G401 (cell line): ENCODE measurements around the gene HS2ST1. TPM values are rescaled to one million over a fixed set of nuclear protein-coding genes. Genes with fewer than 3 reads are reported as not detected.

Experiments
- DNase-seq: peaks from one replicate; pipeline ENCODE4 v3.0.0-alpha.2; 2015; ENCODE audit warnings: low spot score
- in situ Hi-C: cut with HindIII; loops from 2 replicates; pipeline ENCODE4 v1.10.0; 2016; ENCODE audit warnings: low sequenced_read_pairs, mixed read lengths
- total RNA-seq: library from RNA; depleted of rRNA; stranded (reverse); fragments of >200 nt; shearing (Covaris generic); gene quantifications from 2 replicates; pipeline ENCODE4 v1.2.3, GENCODE V29; 2014

Gene HS2ST1
- total RNA-seq, 1 experiment from 2014 or later: 29.9 TPM

GRCh38 chr1:87121711-87122163 lies 207.3 kb downstream of the HS2ST1 start:
- in situ Hi-C loops: no loop called here
- no peak for DNase-seq

GRCh38 chr1:87122243-87122642 lies 207.8 kb downstream of the HS2ST1 start:
- no peak for DNase-seq
- in situ Hi-C loops: no loop called here

GRCh38 chr1:87123610-87124009 lies 209.2 kb downstream of the HS2ST1 start:
- in situ Hi-C loops: no loop called here

DNA sequence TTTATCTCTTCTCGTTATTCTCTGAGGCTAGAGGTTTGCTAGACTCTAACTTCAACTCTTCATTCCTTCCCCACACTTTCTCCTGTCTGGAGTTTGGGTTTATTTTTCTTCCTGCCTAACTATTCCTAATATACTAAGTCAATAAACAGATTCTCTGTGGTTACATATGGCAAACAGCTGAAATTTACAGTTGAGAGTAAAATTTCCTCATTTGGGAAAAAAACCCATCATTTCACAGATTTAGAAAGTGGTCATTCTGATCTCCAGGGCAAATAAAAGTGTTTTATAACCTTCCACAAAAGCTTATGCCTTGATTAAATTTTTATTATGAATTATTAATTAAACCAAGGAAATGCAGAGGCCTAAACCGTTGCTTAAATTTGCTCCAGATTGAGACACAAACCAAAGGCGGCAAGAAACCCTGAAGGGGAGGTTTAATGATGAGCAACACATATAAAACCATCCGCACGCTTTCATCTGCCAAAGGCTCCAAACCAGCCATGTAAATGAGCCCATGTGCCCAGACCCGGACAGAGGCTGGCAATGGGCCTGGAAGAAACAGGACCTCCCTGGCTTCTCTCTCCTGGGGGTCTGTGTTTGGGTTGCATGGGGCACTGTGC lies 212.6 kb downstream of the HS2ST1 start:
- DNase-seq: no peak
- in situ Hi-C loops: no loop called here

More at GRCh38 chr1:87123610-87124009, 209.2 kb downstream of the HS2ST1 start:
- no peak for DNase-seq

DNA sequence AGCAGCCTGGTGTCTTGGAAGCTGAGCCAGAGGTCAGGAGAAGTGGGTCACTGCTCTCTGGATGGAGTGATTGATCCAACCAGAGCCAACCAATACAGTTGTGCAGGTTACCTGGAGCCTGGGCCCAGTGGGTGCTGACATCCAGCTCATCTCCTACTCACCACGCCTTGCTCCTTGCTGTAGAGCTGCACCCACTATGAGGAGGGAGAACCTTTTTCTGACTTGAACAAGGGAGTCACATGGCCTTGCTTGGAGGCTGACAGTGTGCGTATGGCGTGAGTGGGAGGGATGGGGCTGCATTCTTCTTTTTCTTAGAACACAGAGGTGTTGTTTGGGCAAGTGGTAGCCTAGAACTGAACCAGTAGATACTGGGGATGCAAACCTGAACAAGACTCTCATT lies 213.1 kb downstream of the HS2ST1 start:
- in situ Hi-C loops: no loop called here
- no peak for DNase-seq

DNA sequence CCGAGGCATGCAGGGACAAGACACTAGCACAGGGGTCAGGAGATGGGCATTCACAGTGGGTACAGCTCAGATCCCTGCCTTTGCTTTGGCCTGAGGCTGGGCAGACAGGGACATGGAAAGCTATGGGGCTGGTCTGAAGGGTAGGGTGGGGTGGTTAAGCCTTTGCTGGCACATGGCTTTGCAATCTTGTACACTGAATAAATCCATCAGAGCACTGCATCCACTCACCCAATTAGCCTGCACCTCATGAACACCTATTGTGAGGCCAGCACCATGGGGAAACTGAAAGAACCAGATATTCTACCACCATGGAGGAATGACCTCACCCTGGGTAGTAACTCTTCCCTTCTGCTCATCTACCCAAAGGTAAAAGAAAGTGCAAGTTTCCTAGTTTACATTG lies 214.6 kb downstream of the HS2ST1 start:
- in situ Hi-C loops: no loop called here
- DNase-seq: no peak

GRCh38 chr1:87129606-87130005 lies 215.2 kb downstream of the HS2ST1 start:
- no peak for DNase-seq
- in situ Hi-C loops: no loop called here

DNA sequence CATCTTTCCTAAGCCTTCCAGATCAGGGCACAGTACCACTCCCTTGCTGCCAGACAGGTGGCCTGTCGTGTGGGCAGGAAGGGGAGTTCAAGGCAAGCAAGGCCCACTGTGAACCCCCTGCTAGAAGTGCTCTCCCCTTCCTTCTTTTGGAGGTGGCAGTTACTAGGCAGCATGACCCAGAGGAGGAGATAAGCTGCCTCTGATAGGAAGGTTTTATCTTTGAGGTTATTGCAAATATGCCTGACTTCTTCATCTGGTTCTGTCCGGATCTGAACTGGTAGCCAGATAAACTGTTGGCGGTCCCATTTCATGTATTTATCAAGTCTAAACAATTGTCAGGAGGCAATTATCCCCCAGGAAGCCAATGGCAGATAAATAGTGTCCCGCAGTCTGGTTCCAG lies 216.0 kb downstream of the HS2ST1 start:
- in situ Hi-C loops: no loop called here
- DNase-seq: no peak

DNA sequence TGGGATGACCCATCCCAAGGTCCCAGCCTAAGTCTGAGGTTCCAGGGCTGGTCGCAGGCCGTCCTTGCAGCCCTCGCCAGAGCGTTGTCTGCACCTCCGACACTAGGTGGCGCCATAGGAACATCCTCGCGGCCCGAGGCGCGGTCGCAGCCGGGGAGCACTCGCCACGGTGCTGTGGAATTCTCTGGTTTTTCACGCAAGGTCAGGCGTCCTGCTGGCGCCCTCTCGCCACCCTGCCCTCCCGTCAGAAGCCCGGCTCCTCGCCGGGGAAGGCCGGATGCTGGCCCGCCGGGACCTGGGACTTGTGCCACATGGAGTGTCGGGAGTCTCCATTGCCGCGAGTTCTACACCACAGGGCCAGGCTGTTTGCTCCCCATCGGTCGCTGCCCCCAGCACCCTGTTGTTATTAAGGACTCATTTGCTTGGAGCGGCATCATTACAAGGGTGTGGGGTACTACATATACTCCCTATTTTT lies 217.4 kb downstream of the HS2ST1 start:
- peak; percentile 74 for DNase-seq
- in situ Hi-C loops: no loop called here

- no peak for DNase-seq
- in situ Hi-C loops: no loop called here
Measured at GRCh38 chr1:87132284-87132870, 217.9 kb downstream of the HS2ST1 start.

- in situ Hi-C loops: no loop called here
- DNase-seq: no peak
Measured at GRCh38 chr1:87134061-87134460, 219.6 kb downstream of the HS2ST1 start.

DNA sequence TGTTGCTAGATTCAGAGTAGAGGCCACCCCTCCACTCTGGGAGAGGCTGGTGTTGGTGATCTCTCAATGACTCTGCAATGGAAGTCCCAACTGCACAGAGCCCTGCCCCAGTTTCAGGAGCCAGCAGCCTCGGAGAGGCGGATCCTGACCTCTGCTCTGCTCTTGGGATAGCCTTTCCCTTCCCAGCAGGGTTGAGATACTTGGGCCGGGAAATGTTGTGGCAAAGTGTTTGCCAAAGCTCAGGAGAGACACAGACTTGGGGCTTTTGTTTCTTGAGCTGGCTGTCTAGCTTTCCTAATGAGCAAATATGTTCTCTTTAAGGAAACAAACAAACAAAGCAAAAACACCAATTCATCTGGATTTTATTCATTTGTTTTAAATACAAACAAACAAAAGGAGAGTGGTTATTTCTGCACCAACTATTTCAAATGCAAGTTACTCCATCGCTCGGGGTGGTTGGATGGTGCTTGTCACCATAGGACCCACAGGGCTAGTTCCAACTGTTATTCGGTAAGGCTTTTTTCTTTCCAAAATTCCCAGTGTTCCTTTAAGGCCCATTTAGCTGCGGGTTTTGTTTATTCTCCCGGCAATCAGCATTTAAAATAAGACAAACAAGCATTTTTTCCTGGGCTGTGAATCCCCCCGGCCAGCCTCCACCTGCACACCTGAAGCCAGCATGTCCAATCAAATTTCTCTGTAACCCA lies 220.3 kb downstream of the HS2ST1 start:
- in situ Hi-C loops: no loop called here
- DNase-seq: no peak

- in situ Hi-C loops: no loop called here
Measured at GRCh38 chr1:87135329-87135712, 220.9 kb downstream of the HS2ST1 start.

DNA sequence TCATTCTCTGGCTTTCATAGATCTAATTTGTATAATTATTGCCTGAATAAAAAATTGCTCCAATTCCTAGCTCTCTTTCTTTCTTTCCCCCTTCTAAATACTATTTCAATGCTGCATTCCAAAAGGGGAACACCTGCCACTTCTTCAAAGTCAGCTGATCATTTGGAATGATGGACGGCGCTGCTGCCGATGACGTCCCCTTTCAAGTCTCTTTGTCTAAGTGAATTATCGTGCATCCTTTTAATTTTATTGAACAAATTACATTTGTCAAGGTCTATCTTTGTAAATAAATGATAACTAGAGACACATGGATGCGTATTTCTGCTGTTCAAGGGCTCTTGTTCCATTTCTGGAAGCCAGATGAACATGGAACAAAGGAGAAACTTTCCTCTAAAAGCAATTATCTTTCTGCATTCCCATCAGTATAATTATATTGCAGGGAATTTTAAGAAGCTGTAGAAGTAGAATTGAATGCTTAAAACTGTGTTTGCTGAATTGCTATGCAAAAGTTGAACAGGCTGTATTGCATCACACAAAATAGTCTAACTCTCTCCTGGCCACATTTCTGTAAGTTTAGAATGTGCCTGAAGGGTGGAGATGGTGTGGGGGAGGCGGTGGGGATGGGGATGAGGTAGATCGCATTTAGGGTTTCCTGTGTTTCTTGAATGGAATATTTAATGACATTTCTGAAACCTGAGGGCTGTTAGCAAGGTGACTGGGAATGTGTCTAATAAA lies 222.3 kb downstream of the HS2ST1 start:
- in situ Hi-C loops: no loop called here
- DNase-seq: no peak

More at GRCh38 chr1:87135329-87135712, 220.9 kb downstream of the HS2ST1 start:
- DNase-seq: no peak

DNA sequence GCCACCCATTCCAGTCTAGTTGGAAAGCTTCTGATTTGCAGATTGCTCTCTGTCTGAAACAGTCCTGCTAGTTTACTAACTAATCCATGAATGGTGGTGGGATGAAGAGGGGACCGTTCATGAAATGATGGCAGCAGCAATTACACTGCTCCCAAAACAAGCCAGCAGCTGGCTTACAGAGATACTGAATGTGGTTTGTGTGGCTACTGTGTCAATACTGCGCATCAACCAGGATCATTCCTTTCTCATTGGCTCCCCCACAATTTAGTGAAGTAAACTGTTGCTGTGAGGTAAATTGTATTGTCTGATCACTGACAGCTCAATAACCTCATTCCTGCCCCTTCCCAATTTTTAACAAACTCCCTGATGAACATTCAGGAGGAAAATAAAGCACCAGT lies 222.9 kb downstream of the HS2ST1 start:
- in situ Hi-C loops: no loop called here
- no peak for DNase-seq

- in situ Hi-C loops: no loop called here
- no peak for DNase-seq
Measured at GRCh38 chr1:87140831-87141540, 226.6 kb downstream of the HS2ST1 start.

DNA sequence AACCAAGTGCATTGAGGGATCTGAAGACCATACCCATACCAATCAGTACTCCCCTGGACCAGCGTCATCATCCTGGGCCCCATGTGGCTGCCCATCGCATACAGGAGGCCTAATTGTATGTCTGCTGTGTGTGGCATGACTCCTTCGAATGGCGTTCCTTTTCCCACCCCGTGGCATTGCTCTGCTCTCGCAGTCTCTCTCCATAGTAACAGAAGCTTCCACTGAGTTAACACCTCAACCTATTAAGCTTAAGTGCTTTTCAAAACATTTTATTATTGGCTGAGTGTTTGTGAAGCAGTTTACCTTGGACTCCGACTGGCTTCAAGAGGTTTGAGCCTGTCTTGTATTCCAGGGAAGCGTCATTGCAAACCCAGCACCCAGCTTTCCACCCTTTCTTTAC lies 227.1 kb downstream of the HS2ST1 start:
- in situ Hi-C loops: no loop called here
- DNase-seq: no peak

DNA sequence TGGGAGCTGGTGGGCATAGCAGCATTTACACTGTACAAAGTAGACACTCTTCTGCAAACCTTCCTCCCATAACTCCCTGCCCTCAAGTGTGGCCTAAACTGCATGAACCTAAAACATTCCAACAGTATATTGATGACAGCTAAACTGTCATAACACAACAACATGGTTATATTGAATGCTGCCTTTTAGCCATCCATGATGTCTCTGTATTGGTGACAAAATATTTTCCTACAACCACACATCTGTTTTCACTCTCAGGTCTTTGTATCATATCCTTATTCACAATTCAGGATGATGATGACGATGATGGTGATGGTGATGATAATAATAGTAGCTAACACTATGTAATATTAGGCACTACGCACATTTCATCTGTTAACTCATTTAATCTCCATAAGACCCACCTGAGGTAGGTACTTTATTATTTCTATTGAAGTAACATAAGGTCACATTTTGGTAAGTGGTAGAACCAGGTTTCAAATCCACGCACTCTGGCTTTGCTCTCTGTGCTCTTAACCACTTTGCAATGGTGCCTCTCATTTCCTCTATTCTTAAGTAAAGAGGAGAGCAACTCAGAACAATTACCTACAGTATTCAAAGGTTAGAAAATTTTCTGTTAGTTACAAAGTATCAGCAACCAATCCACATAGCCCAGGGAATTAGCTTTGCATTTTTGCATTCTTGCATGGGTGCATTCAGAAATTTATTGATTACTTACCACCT lies 229.1 kb downstream of the HS2ST1 start:
- DNase-seq: no peak
- in situ Hi-C loops: no loop called here
